ENCODE data around the gene ADCY5. TPM values are rescaled to one million over a fixed set of nuclear protein-coding genes. Genes with fewer than 3 reads are reported as not detected.

Gene ADCY5
- total RNA-seq, 4 donors from 2014 or later: 119 to 251 (median 185) TPM

- ATAC-seq: no peak
- 86 to 95% methylated on average over 9 to 11 of the region's 14 CpGs for WGBS, 2 donors (ENCODE audit: low coverage in 1 of 2)
- H3K36me3 ChIP-seq: peaks cover 0 to 98% of the 10 kb centered on the region in 2 donors
- no peaks in the 10 kb centered on the region for H3K27me3 ChIP-seq
- no peak overlapping the region for H3K27ac ChIP-seq
- no peaks in the 10 kb centered on the region for H3K9me3 ChIP-seq
- no peak overlapping the region for H3K4me3 ChIP-seq
- H3K4me1 ChIP-seq: peaks cover 0 to 29% (median 0%) of the 10 kb centered on the region in 3 donors
- no peak for TF ChIP-seq EP300 (IDR thresholded peaks at IDR 0.05)
- TF ChIP-seq POLR2A (IDR thresholded peaks at IDR 0.05): no peak
- TF ChIP-seq POLR2AphosphoS5 (IDR thresholded peaks at IDR 0.05): no peak
- TF ChIP-seq CTCF (IDR thresholded peaks at IDR 0.05): no peak
Observed at GRCh38 chr3:123287051-123287961, 161.6 kb downstream of the ADCY5 start.

GRCh38 chr3:123286308-123287023, 162.4 kb downstream of the ADCY5 start:
- H3K36me3 ChIP-seq: peaks cover 0 to 98% of the 10 kb centered on the region in 2 donors
- peak in 3 of 4 experiments; percentile 41 to 51 (median 46) for TF ChIP-seq CTCF (IDR thresholded peaks at IDR 0.05)
- no peak for TF ChIP-seq POLR2A (IDR thresholded peaks at IDR 0.05)
- TF ChIP-seq EP300 (IDR thresholded peaks at IDR 0.05): no peak
- TF ChIP-seq POLR2AphosphoS5 (IDR thresholded peaks at IDR 0.05): peak; percentile 6

GRCh38 chr3:123285931-123286307, 163.0 kb downstream of the ADCY5 start:
- ATAC-seq: no peak
- Histone ChIP-seq H3K4me3 (no peak overlapping the region), H3K9me3 (no peaks in the 10 kb centered on the region), H3K36me3 (peaks cover 0 to 97% of the 10 kb centered on the region in 2 donors), H3K27ac (no peak overlapping the region), H3K4me1 (peaks cover 0 to 16% (median 0%) of the 10 kb centered on the region in 3 donors), H3K27me3 (no peaks in the 10 kb centered on the region)
- 60% methylated on average over 1 of the region's 4 CpGs for WGBS, 2 donors (ENCODE audit: low coverage in 1 of 2)
- no peak for TF ChIP-seq CTCF (IDR thresholded peaks at IDR 0.05)
- no peak for TF ChIP-seq EP300 (IDR thresholded peaks at IDR 0.05)
- no peak for TF ChIP-seq POLR2A (IDR thresholded peaks at IDR 0.05)
- no peak for TF ChIP-seq POLR2AphosphoS5 (IDR thresholded peaks at IDR 0.05)

More at GRCh38 chr3:123286308-123287023, 162.4 kb downstream of the ADCY5 start:
- peak; percentile 9 for ATAC-seq
- no peaks in the 10 kb centered on the region for H3K27me3 ChIP-seq
- peaks cover 0 to 22% (median 0%) of the 10 kb centered on the region in 3 donors for H3K4me1 ChIP-seq
- no peak overlapping the region for H3K4me3 ChIP-seq
- H3K9me3 ChIP-seq: no peaks in the 10 kb centered on the region
- no peak overlapping the region for H3K27ac ChIP-seq
- WGBS, 2 donors (ENCODE audit: low coverage in 1 of 2): 80% methylated on average over 7 of the region's 16 CpGs; no CpG with 5 or more reads in 1 of the 2 donors

- TF ChIP-seq EP300 (IDR thresholded peaks at IDR 0.05): no peak
- no peak for TF ChIP-seq CTCF (IDR thresholded peaks at IDR 0.05)
- no peak for TF ChIP-seq POLR2A (IDR thresholded peaks at IDR 0.05)
- TF ChIP-seq POLR2AphosphoS5 (IDR thresholded peaks at IDR 0.05): no peak
- WGBS, 2 donors (ENCODE audit: low coverage in 1 of 2): no CpG with 5 or more reads among the region's 4 CpGs
- H3K36me3 ChIP-seq: peaks cover 0 to 96% of the 10 kb centered on the region in 2 donors
Observed at GRCh38 chr3:123285479-123285878, 163.4 kb downstream of the ADCY5 start.

More at GRCh38 chr3:123285479-123285878, 163.4 kb downstream of the ADCY5 start:
- Histone ChIP-seq H3K4me3 (no peak overlapping the region), H3K9me3 (no peaks in the 10 kb centered on the region), H3K4me1 (peaks cover 0 to 12% (median 0%) of the 10 kb centered on the region in 3 donors), H3K27me3 (no peaks in the 10 kb centered on the region), H3K27ac (no peak overlapping the region)
- no peak for ATAC-seq
